ENCODE data around the gene STPG1. TPM values are rescaled to one million over a fixed set of nuclear protein-coding genes. Genes with fewer than 3 reads are reported as not detected.

STPG1 gene
- total RNA-seq, 3 donors from 2014 or later: 3.6 to 6.9 (median 4.6) TPM

DNA sequence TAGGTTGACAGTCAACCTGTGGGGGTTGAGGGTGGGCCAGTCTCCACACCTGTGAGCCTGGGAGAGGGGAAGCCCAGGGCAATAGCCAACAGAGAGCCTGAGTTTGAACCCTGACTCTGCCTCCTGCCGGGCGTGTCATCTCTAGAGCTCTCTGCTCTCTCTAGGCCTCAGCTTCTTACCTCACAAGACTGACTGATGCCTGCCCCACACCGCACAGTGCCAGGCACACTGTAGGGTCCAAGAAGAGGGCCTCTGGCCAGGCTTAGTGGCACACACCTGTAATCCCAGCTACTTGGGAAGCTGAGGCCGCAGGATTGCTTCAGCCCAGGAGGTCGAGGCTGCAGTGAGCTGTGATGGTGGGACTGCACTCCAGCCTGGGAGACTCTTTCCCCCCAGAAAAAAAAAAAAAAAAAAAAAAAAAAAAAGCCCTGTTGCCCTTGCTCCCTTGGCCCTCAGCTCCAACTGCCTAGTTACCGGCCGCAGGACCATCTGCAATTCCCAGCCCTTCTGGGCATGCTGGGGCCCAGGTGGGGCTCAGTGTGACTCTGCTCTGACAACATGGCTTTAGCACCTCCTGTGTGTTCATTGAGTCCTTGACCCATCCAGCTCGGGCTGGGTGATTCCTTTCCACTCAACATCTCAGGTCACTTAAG, 69.4 kb downstream of the STPG1 start:
- DNase-seq (ENCODE audit: low spot score in 2 of 2): no peak
- TF ChIP-seq POLR2A (IDR thresholded peaks at IDR 0.05): no peak
- no peak for TF ChIP-seq POLR2AphosphoS5 (IDR thresholded peaks at IDR 0.05)
- TF ChIP-seq, protein P1, sequence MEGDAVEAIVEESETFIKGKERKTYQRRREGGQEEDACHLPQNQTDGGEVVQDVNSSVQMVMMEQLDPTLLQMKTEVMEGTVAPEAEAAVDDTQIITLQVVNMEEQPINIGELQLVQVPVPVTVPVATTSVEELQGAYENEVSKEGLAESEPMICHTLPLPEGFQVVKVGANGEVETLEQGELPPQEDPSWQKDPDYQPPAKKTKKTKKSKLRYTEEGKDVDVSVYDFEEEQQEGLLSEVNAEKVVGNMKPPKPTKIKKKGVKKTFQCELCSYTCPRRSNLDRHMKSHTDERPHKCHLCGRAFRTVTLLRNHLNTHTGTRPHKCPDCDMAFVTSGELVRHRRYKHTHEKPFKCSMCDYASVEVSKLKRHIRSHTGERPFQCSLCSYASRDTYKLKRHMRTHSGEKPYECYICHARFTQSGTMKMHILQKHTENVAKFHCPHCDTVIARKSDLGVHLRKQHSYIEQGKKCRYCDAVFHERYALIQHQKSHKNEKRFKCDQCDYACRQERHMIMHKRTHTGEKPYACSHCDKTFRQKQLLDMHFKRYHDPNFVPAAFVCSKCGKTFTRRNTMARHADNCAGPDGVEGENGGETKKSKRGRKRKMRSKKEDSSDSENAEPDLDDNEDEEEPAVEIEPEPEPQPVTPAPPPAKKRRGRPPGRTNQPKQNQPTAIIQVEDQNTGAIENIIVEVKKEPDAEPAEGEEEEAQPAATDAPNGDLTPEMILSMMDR (IDR thresholded peaks at IDR 0.05): no peak
- Histone ChIP-seq H3K36me3 (no peaks in the 10 kb centered on the region), H3K9me3 (no peaks in the 10 kb centered on the region), H3K27me3 (no peaks in the 10 kb centered on the region), H3K27ac (no peak overlapping the region), H3K4me3 (no peak overlapping the region), H3K4me1 (no peaks in the 10 kb centered on the region)
- intact Hi-C loops (cut with DNase I; ENCODE audit: low total_unique reads): no loop called here

DNA sequence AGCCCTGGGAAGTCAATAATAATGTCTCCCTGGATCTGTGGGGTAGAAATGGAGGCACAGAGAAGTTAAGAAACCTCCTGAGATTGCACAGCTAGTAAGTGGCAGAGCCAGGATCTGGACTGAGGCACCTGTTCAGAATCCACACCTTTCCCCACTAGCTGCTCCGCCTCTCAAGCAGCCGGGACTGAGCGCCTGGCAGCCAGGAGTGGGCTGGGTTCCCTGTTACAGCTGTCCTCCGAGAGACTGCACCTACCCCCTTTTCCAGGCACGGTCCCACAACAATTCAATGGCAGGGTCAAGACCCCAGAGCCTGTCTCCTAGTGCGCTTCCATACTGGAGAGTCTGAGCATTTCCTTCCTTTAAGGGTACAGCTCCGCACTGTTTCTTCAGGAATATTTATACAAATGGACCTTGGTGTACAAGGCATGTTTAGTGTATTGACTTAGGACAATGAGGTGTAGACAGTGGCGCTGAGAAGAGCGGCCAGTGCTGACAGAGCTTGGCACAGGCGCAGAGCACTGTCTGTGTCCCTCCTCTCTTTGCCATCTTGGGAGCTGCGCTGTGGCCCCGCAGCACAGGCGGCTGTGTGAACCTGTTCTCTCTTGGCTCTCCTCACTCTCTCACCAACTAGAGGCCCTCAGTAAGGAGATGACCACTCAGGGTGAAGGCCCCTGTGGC, 70.0 kb downstream of the STPG1 start:
- H3K36me3 ChIP-seq: no peaks in the 10 kb centered on the region
- H3K4me3 ChIP-seq: no peak overlapping the region
- TF ChIP-seq, protein P1 (IDR thresholded peaks at IDR 0.05): no peak
- TF ChIP-seq POLR2AphosphoS5 (IDR thresholded peaks at IDR 0.05): no peak
- TF ChIP-seq POLR2A (IDR thresholded peaks at IDR 0.05): no peak
- DNase-seq (ENCODE audit: low spot score in 2 of 2): no peak
- H3K9me3 ChIP-seq: no peaks in the 10 kb centered on the region
- no peaks in the 10 kb centered on the region for H3K27me3 ChIP-seq
- intact Hi-C loops (cut with DNase I; ENCODE audit: low total_unique reads): no loop called here
- H3K4me1 ChIP-seq: no peaks in the 10 kb centered on the region
- no peak overlapping the region for H3K27ac ChIP-seq

DNA sequence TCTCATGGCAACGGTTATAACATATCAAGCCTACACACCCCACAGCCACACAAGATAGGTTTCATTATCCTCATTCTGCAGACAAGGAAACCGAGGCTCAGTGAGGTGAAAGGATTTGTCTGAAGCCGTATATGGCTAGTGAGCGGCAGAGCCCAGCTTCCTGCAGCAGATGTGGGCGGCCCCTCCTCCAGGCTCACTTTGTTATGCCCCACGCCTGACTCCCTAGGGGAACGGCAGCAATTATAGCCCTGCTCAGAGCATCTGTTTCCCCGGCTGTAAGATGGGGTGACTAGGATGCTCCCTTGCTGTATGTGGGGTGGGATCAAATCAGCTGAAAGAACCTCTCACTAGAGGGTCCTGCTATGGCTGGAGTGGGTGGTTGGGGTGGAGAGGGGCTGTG, 72.3 kb downstream of the STPG1 start:
- Histone ChIP-seq H3K36me3 (no peaks in the 10 kb centered on the region), H3K4me3 (no peak overlapping the region), H3K4me1 (no peaks in the 10 kb centered on the region), H3K27ac (no peak overlapping the region), H3K27me3 (no peaks in the 10 kb centered on the region), H3K9me3 (no peaks in the 10 kb centered on the region)
- TF ChIP-seq POLR2A (IDR thresholded peaks at IDR 0.05): no peak
- TF ChIP-seq, protein P1 (IDR thresholded peaks at IDR 0.05): no peak
- TF ChIP-seq POLR2AphosphoS5 (IDR thresholded peaks at IDR 0.05): no peak
- intact Hi-C loops (cut with DNase I; ENCODE audit: low total_unique reads): no loop called here
- DNase-seq (ENCODE audit: low spot score in 2 of 2): no peak

DNA sequence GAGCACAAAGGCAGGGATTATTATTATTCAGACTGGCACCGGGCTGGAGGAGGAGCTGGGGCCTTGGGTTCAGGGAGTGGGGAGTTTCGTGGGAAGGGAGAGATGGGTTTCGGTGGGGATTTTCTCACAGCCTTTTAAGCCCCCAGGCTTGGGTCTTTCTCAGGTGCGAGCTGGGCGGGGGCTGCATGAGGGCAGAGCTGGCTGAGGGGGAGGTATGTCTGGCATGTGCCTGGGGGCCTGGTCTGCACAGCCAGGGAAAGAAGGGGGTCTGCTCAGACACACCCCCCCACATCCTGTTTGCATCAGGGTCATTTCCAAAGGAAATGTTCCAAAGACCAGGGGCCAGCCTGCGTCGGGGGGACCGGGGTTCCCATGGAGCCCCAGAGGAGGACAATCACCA, 72.8 kb downstream of the STPG1 start:
- Histone ChIP-seq H3K36me3 (no peaks in the 10 kb centered on the region), H3K4me1 (no peaks in the 10 kb centered on the region), H3K9me3 (no peaks in the 10 kb centered on the region), H3K27me3 (no peaks in the 10 kb centered on the region), H3K4me3 (no peak overlapping the region), H3K27ac (no peak overlapping the region)
- intact Hi-C loops (cut with DNase I; ENCODE audit: low total_unique reads): no loop called here
- DNase-seq (ENCODE audit: low spot score in 2 of 2): no peak
- TF ChIP-seq, protein P1 (IDR thresholded peaks at IDR 0.05): no peak
- no peak for TF ChIP-seq POLR2AphosphoS5 (IDR thresholded peaks at IDR 0.05)
- no peak for TF ChIP-seq POLR2A (IDR thresholded peaks at IDR 0.05)

DNA sequence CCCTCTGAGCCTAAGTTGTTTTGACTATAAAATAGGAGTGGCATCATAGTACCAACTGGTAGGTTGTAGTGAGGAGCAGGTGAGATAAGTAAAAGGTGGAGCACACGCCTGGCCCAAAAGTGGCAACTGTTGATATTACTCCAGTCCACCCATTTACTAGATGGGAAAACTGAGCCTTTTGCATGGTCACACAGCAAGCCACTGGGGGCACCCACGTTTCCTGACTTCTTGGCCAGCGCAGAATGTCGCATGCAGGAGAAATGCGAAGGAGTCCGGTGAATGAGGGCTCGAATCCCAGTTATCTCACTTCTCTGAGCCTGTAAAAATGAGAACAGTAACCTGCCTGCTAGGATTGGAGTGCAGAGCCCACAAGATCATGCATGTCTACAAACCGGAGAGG, 73.6 kb downstream of the STPG1 start:
- Histone ChIP-seq H3K27ac (no peak overlapping the region), H3K9me3 (no peaks in the 10 kb centered on the region), H3K27me3 (no peaks in the 10 kb centered on the region), H3K4me3 (no peak overlapping the region), H3K4me1 (no peaks in the 10 kb centered on the region), H3K36me3 (no peaks in the 10 kb centered on the region)
- TF ChIP-seq, protein P1 (IDR thresholded peaks at IDR 0.05): no peak
- TF ChIP-seq POLR2A (IDR thresholded peaks at IDR 0.05) (no peak), POLR2AphosphoS5 (IDR thresholded peaks at IDR 0.05) (no peak)
- no peak for DNase-seq (ENCODE audit: low spot score in 2 of 2)
- intact Hi-C loops (cut with DNase I; ENCODE audit: low total_unique reads): no loop called here

All from breast epithelium (tissue), 4 donors.